Lower leg skin (tissue), 4 donors: ENCODE results near the gene MNS1. TPM values are rescaled to one million over a fixed set of nuclear protein-coding genes. Genes with fewer than 3 reads are reported as not detected.

ENCODE experiments used
- DNase-seq, 2 donors: peaks; one replicate each; pipeline ENCODE4 v3.0.0-alpha.2; 2019; ENCODE audit warnings: low spot score in 2 of 2
- H3K4me3 ChIP-seq: fragments of 200-600 bp; sonication (generic); 2 replicates; pipeline ENCODE4 v1.5.1; 2017; ENCODE audit warnings: mild to moderate bottlenecking, low read depth; ENCODE audit not compliant: poor library complexity, severe bottlenecking
- CTCF ChIP-seq, 3 donors: fragments of 450-650 bp; IDR thresholded peaks; one replicate each; pipeline ENCODE4 v1.5.1; 2016; ENCODE audit warnings: antibody characterized with exemption in 3 of 3, mild to moderate bottlenecking in 3 of 3, moderate library complexity in 2 of 3
- POLR2A ChIP-seq, 2 donors: fragments of 450-650 bp; IDR thresholded peaks; one replicate each; pipeline ENCODE4 v1.6.1; 2016 to 2017; ENCODE audit warnings: antibody characterized with exemption in 2 of 2, mild to moderate bottlenecking in 1 of 2, moderate library complexity in 1 of 2
- WGBS, 2 donors: methylation state at CpG; one replicate each; pipeline ENCODE4 v1.1.5; 2018; 5-methylcytosine and 5-hydroxymethylcytosine counted together
- intact Hi-C: fragments of 100-400 bp; cut with DNase I; formaldehyde crosslinking; loops from one replicate; pipeline ENCODE4 v1.15.0; 2023; ENCODE audit warnings: low total_unique reads
- total RNA-seq, 4 donors: library from RNA; depleted of rRNA; stranded (reverse); fragments of >200 nt; gene quantifications; one replicate each; pipeline ENCODE4 v1.1.0, GENCODE V29; 2016

Gene MNS1
- total RNA-seq, 4 donors from 2014 or later = 0.37 to 0.78 TPM; not detected in 2

- intact Hi-C loops = no loop called here
Observed at GRCh38 chr15:56393277-56393676, 71.7 kb downstream of the MNS1 start.

GRCh38 chr15:56390739-56391267 lies 74.1 kb downstream of the MNS1 start:
- WGBS, 2 donors = 90 to 98% methylated on average over 2 of the region's 2 CpGs
- TF ChIP-seq CTCF (IDR thresholded peaks at IDR 0.05) = no peak
- TF ChIP-seq POLR2A (IDR thresholded peaks at IDR 0.05) = no peak
- H3K4me3 ChIP-seq = no peak overlapping the region
- intact Hi-C loops = no loop called here
- DNase-seq = no peak

More at GRCh38 chr15:56393277-56393676, 71.7 kb downstream of the MNS1 start:
- DNase-seq = no peak
- H3K4me3 ChIP-seq = no peak overlapping the region
- TF ChIP-seq POLR2A (IDR thresholded peaks at IDR 0.05) (no peak), CTCF (IDR thresholded peaks at IDR 0.05) (no peak)
- 96 to 97% methylated on average over 1 of the region's 1 CpG for WGBS, 2 donors

GRCh38 chr15:56385908-56386307 lies 79.0 kb downstream of the MNS1 start:
- intact Hi-C loops = no loop called here
- no peak overlapping the region for H3K4me3 ChIP-seq
- 92 to 94% methylated on average over 3 of the region's 3 CpGs for WGBS, 2 donors
- TF ChIP-seq POLR2A (IDR thresholded peaks at IDR 0.05) (no peak), CTCF (IDR thresholded peaks at IDR 0.05) (no peak)
- DNase-seq = no peak

GRCh38 chr15:56383010-56383409 lies 81.9 kb downstream of the MNS1 start:
- intact Hi-C loops = no loop called here
- WGBS, 2 donors = 83 to 91% methylated on average over 3 of the region's 3 CpGs
- TF ChIP-seq POLR2A (IDR thresholded peaks at IDR 0.05) = no peak
- TF ChIP-seq CTCF (IDR thresholded peaks at IDR 0.05) = no peak
- DNase-seq = no peak
- no peak overlapping the region for H3K4me3 ChIP-seq

Other genes starting within 250 kb of the MNS1 start
- 10 to 100 TPM; 11.1 to 15.1 (median 12.7) TPM for gene RFX7, start 221.3 kb downstream of the MNS1 start, total RNA-seq
- gene TEX9, start 99.7 kb downstream of the MNS1 start, total RNA-seq = 10 to 100 TPM in 1 of 4 donors, 1 to 10 TPM in 3; 4.9 to 16.8 (median 6.0) TPM